Lower leg skin (tissue), 4 donors: Measurements from ENCODE around the gene SLC27A4. TPM values are rescaled to one million over a fixed set of nuclear protein-coding genes. Genes with fewer than 3 reads are reported as not detected.

Experiments
- DNase-seq, 2 donors: peaks; one replicate each; pipeline ENCODE4 v3.0.0-alpha.2; 2019; ENCODE audit warnings: low spot score in 2 of 2
- H3K4me3 ChIP-seq: fragments of 200-600 bp; sonication (generic); 2 replicates; pipeline ENCODE4 v1.5.1; 2017; ENCODE audit warnings: mild to moderate bottlenecking, low read depth; ENCODE audit not compliant: poor library complexity, severe bottlenecking
- CTCF ChIP-seq, 3 donors: fragments of 450-650 bp; IDR thresholded peaks; one replicate each; pipeline ENCODE4 v1.5.1; 2016; ENCODE audit warnings: antibody characterized with exemption in 3 of 3, mild to moderate bottlenecking in 3 of 3, moderate library complexity in 2 of 3
- POLR2A ChIP-seq, 2 donors: fragments of 450-650 bp; IDR thresholded peaks; one replicate each; pipeline ENCODE4 v1.6.1; 2016 to 2017; ENCODE audit warnings: antibody characterized with exemption in 2 of 2, mild to moderate bottlenecking in 1 of 2, moderate library complexity in 1 of 2
- WGBS, 2 donors: methylation state at CpG; one replicate each; pipeline ENCODE4 v1.1.5; 2018; 5-methylcytosine and 5-hydroxymethylcytosine counted together
- intact Hi-C: fragments of 100-400 bp; cut with DNase I; formaldehyde crosslinking; loops from one replicate; pipeline ENCODE4 v1.15.0; 2023; ENCODE audit warnings: low total_unique reads
- total RNA-seq, 4 donors: library from RNA; depleted of rRNA; stranded (reverse); fragments of >200 nt; gene quantifications; one replicate each; pipeline ENCODE4 v1.1.0, GENCODE V29; 2016

SLC27A4 gene
- total RNA-seq, 4 donors from 2014 or later: 64.7 to 105 (median 73.3) TPM

- intact Hi-C loops: no loop called here
- no peak for DNase-seq
- WGBS, 2 donors: 94 to 97% methylated on average over 4 of the region's 4 CpGs
- TF ChIP-seq CTCF (IDR thresholded peaks at IDR 0.05) (no peak), POLR2A (IDR thresholded peaks at IDR 0.05) (no peak)
- no peak overlapping the region for H3K4me3 ChIP-seq
Observed at GRCh38 chr9:128314697-128315096, 25.6 kb upstream of the SLC27A4 start.

GRCh38 chr9:128316421-128316820 is 23.9 kb upstream of the SLC27A4 start:
- DNase-seq: no peak
- H3K4me3 ChIP-seq: no peak overlapping the region
- intact Hi-C loops: no loop called here
- no peak for TF ChIP-seq POLR2A (IDR thresholded peaks at IDR 0.05)
- no peak for TF ChIP-seq CTCF (IDR thresholded peaks at IDR 0.05)
- 66 to 79% methylated on average over 9 of the region's 9 CpGs for WGBS, 2 donors

- no peak for TF ChIP-seq CTCF (IDR thresholded peaks at IDR 0.05)
- TF ChIP-seq POLR2A (IDR thresholded peaks at IDR 0.05): no peak
- intact Hi-C loops: no loop called here
- WGBS, 2 donors: 75 to 83% methylated on average over 2 of the region's 2 CpGs
- no peak overlapping the region for H3K4me3 ChIP-seq
- DNase-seq: no peak
Observed at GRCh38 chr9:128317629-128318028, 22.7 kb upstream of the SLC27A4 start.

- TF ChIP-seq CTCF (IDR thresholded peaks at IDR 0.05) (no peak), POLR2A (IDR thresholded peaks at IDR 0.05) (no peak)
- DNase-seq: no peak
- H3K4me3 ChIP-seq: no peak overlapping the region
- intact Hi-C loops: no loop called here
- 74 to 77% methylated on average over 7 of the region's 7 CpGs for WGBS, 2 donors
Observed at GRCh38 chr9:128321343-128321742, 19.0 kb upstream of the SLC27A4 start.

- DNase-seq: no peak
- peak overlapping the region; percentile 91 for H3K4me3 ChIP-seq
- WGBS, 2 donors: 2% methylated on average over 20 to 21 of the region's 21 CpGs
- intact Hi-C loops: no loop called here
- TF ChIP-seq POLR2A (IDR thresholded peaks at IDR 0.05) (no peak), CTCF (IDR thresholded peaks at IDR 0.05) (no peak)
Observed at GRCh38 chr9:128321879-128322403, 18.4 kb upstream of the SLC27A4 start.
